Epithelial cell of proximal tubule (primary cell): ENCODE results near the gene CHD9NB. TPM values are rescaled to one million over a fixed set of nuclear protein-coding genes. Genes with fewer than 3 reads are reported as not detected.
"Not testable (repeated sequence)": the region's sequence is repeated elsewhere in the genome, so short reads cannot be mapped to it uniquely, and the experiment has no call there.

ENCODE experiments used
- DNase-seq: peaks from one replicate; pipeline ENCODE4 v3.0.0-alpha.2; 2011; ENCODE audit warnings: low read depth
- H3K4me3 ChIP-seq: 2 replicates; pipeline ENCODE4 v1.5.1; 2011; ENCODE audit warnings: low read depth, mild to moderate bottlenecking, low read length
- CTCF ChIP-seq: conservative IDR thresholded peaks from 2 replicates; pipeline ENCODE4 v1.5.1; 2012; ENCODE audit warnings: low read depth, mild to moderate bottlenecking, low read length
- total RNA-seq: library from RNA; depleted of rRNA; stranded (reverse); fragments of >200 nt; gene quantifications from 2 replicates; pipeline ENCODE4 v1.2.3, GENCODE V29; 2015

The CHD9NB gene
- total RNA-seq, 1 donor from 2014 or later = 1.5 TPM

DNA sequence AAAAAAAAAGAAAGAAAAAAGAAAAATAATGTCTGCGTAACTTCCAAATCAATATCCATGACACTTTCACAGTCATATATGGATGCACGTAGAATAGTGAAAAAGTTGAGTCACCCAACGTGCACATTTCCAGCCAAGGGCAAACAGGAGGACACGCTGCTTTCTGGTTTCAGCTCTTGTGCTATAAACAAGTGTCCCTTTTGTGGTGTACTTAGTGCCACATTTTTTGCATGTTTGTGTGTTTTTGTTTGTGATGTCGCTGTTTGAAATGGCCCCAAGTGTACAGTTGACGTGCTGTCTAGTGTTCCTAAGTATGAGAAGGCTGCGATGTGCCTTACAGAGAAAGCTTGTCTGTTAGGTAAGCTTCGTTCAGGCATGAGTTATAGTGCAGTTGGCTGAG lies 5.0 kb upstream of the CHD9NB start:
- H3K4me3 ChIP-seq = no peak overlapping the region
- no peak for TF ChIP-seq CTCF
- DNase-seq = no peak

DNA sequence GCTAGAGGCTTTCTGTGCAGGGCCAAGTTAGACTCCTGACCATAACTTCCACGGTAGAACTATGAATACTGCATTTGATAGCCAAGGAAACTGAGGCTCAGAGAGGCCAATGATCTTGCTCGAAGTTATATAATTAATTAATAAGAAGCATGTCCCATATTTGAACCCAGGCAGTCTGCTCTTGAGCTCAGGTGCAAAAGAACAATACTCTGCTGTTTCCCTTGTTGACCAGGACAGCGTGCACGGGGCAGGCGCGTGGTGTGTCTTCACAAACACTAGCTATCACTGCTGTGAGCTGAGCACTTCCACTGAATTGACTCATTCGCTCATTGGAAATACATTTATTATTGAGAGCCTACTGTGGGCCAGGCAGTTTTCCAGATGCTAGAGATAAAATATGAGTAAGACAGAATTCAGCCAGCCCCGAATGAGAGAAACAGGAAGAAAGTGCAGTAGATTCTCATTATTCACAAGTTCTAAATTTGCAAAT lies 3.7 kb upstream of the CHD9NB start:
- no peak for DNase-seq
- H3K4me3 ChIP-seq = no peak overlapping the region
- TF ChIP-seq CTCF = no peak

DNA sequence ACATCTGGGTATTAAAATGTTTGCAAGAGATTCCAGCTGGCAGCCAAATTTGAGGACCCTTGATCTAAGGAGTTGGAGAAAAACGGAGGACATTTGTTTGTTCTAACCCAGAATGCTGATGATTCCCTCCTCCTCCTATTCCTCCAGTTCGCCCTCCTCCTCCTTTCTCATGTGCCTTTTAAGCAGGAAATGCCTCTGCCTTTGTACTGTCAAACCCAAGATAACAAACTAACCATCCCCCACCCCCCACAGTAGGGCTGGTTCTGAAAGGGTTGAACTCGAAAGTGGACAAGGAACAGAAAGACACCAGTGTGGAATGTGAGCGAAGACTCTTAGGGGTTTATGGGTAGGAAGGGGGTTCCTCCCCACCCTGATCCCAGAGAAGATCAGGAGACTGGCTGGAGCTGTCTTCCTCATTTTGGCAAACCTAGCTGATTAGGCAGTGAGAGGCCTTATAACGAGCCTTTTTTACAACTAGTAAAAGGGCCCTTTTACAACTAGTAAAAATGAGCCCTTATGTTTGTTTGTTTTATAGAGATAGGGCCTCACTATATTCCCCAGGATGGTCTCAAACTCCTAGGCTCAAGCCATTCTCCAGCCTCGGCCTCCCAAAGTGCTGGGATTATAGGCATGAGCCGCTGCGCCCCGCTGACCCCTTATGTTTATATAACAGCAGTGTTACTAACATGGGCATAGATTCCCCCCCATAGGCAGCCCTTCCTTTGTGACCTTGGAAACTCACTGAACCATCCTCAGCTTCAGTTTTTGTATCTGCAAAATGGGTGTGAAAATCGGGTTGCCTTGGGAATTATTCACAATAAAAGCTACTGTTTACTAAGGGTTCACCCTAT lies 3.1 kb upstream of the CHD9NB start:
- DNase-seq = no peak
- H3K4me3 ChIP-seq = peak overlapping the region; percentile 80
- TF ChIP-seq CTCF = no peak

DNA sequence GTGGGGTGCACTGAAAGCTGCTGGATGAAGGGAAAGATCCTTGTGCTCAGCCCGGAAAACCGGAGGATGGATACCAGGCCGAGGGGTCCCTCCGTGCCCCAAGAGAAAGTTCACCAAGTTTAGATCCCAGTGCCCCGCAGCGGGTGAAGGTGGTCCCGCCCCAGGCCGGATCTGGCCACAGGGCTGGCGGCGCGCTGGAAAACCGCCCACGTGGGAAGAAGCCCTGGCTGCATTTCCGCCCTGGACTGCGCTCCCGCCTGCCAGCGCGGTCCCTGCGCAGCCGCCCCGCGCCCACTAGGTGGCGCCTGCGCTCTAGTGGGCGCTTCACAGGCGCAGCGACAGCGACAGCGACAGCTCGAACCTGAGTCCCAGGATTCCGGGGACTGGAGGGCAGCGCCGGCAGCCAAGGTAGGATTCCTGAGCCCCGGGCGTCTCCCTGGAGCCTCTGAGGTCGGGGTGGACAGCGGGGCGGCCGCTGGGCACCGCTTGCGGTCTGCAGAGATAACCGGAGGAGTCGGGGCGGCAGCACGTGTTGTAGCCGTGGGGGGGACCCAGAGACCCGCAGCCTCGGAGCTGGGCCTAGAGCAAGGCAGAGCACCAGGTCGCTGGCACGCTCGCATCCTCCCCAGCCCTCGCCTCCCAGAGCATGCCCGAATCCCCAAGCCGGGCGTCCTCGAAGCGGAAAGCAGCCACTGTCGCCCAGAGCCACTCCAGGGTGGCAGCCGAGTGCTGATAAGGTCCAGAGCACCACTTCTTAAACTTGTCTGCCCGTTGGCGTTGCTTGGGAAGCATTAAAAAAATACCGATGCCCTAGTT lies 2.2 kb upstream of the CHD9NB start, which contains the start of gene CHD9:
CHD9 (plus strand) TSS at position 322 of the 816 bp plus-strand sequence. CDS start 101,099 bp downstream, outside the sequence.
- TF ChIP-seq CTCF = peak; percentile 93
- peak within 1 kb of the TSS; percentile 80 for H3K4me3 ChIP-seq
- no peak for DNase-seq

DNA sequence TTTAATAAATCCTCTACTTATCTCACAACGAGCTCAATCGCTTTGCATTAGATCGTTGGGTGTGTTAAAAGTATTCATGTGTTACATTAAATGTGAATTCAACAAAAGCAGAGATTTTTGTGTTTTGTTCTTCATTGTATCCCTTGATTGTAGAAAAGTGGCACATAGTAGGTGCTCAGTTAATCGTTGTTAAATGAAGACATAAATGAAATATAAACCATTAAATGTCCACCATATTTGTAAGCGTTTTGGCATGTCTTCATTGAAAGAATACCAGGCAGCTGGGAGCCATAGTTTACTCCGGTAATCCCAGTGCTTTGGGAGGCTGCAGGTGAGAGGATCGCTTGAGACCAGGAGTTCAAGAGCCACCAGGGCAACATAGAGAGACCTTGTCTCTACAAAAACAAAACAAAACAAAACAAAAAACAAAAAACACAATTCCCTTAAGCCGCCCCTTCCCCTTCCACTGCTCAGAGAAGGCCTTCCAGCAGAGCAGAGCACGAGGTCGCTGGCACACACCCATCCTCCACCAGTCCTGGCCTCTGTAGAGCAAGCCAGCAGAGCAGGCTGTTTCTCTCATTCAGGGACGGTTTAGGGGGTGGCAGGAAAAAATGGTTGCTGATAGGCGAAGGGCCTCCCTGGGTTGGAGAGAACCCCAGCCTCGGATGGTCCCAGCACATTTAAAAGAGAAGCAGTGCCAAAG lies 1.4 kb upstream of the CHD9NB start:
- no peak for DNase-seq
- H3K4me3 ChIP-seq = peak overlapping the region; percentile 80
- no peak for TF ChIP-seq CTCF

- H3K4me3 ChIP-seq, DNase-seq: not testable (repeated sequence)
Measured at GRCh38 chr16:53051255-53051654, 1.4 kb downstream of the CHD9NB start.
